Trophoblast cell (in vitro differentiated cells and primary cell): Measurements from ENCODE around the gene WSCD1.

Experiments used
- DNase-seq, 2 donors: peaks; one replicate each; pipeline ENCODE4 v3.0.0-alpha.2; 2016
- H2AFZ ChIP-seq: 2 replicates; pipeline ENCODE4 v1.6.1; 2013; ENCODE audit warnings: low read length, moderate library complexity, mild to moderate bottlenecking; ENCODE audit not compliant: insufficient read depth, poor library complexity
- H2AK5ac ChIP-seq: 2 replicates; pipeline ENCODE4 v1.6.1; 2013; ENCODE audit warnings: mild to moderate bottlenecking, low read length
- H2BK120ac ChIP-seq: 2 replicates; pipeline ENCODE4 v1.6.1; 2013; ENCODE audit warnings: low read length, mild to moderate bottlenecking, moderate library complexity; ENCODE audit not compliant: insufficient read depth, poor library complexity
- H2BK12ac ChIP-seq: 2 replicates; pipeline ENCODE4 v1.6.1; 2013; ENCODE audit warnings: mild to moderate bottlenecking, low read length, moderate library complexity
- H2BK5ac ChIP-seq: 2 replicates; pipeline ENCODE4 v1.6.1; 2013; ENCODE audit warnings: low read length, low read depth, moderate library complexity, mild to moderate bottlenecking; ENCODE audit not compliant: poor library complexity
- H3K14ac ChIP-seq: 2 replicates; pipeline ENCODE4 v1.6.1; 2013; ENCODE audit warnings: mild to moderate bottlenecking, low read length
- H3K18ac ChIP-seq: 2 replicates; pipeline ENCODE4 v1.6.1; 2013; ENCODE audit warnings: mild to moderate bottlenecking, low read length
- H3K23ac ChIP-seq: 2 replicates; pipeline ENCODE4 v1.6.1; 2013; ENCODE audit warnings: low read length
- H3K27ac ChIP-seq: 2 replicates; pipeline ENCODE4 v1.5.1; 2013; ENCODE audit warnings: low read depth, mild to moderate bottlenecking, inconsistent platforms, low read length, moderate library complexity
- H3K27me3 ChIP-seq: 2 replicates; pipeline ENCODE4 v1.6.1; 2013; ENCODE audit warnings: inconsistent platforms, mild to moderate bottlenecking, low read length, moderate library complexity; ENCODE audit not compliant: insufficient read depth
- H3K36me3 ChIP-seq, 2 experiments: 1 replicate in 1 of 2; 2 replicates in 1 of 2; pipeline ENCODE4 v1.6.1; 2013; ENCODE audit warnings: low read length in 2 of 2, mild to moderate bottlenecking in 2 of 2, moderate library complexity in 1 of 2; ENCODE audit not compliant: insufficient read depth in 2 of 2, control insufficient read depth in 1 of 2
- H3K4ac ChIP-seq: 2 replicates; pipeline ENCODE4 v1.6.1; 2013; ENCODE audit warnings: low read depth, mild to moderate bottlenecking, low read length, moderate library complexity
- H3K4me1 ChIP-seq, 2 experiments: 1 replicate in 1 of 2; 2 replicates in 1 of 2; pipeline ENCODE4 v1.6.1; 2013; ENCODE audit warnings: low read length in 2 of 2, mild to moderate bottlenecking in 2 of 2, moderate library complexity in 1 of 2; ENCODE audit not compliant: insufficient read depth in 2 of 2, control insufficient read depth in 1 of 2
- H3K4me2 ChIP-seq: 2 replicates; pipeline ENCODE4 v1.6.1; 2013; ENCODE audit warnings: inconsistent platforms, mild to moderate bottlenecking, low read length, moderate library complexity
- H3K4me3 ChIP-seq: 2 replicates; pipeline ENCODE4 v1.5.1; 2013; ENCODE audit warnings: mild to moderate bottlenecking, low read depth, low read length, inconsistent platforms
- H3K79me1 ChIP-seq: one replicate; pipeline ENCODE4 v1.6.1; 2013; ENCODE audit warnings: low read length
- H3K79me2 ChIP-seq: 2 replicates; pipeline ENCODE4 v1.6.1; 2013; ENCODE audit warnings: low read length, mild to moderate bottlenecking; ENCODE audit not compliant: control insufficient read depth, insufficient read depth, poor library complexity
- H3K9ac ChIP-seq: 2 replicates; pipeline ENCODE4 v1.6.1; 2013; ENCODE audit warnings: mild to moderate bottlenecking, low read length
- H3K9me3 ChIP-seq: 2 replicates; pipeline ENCODE4 v1.6.1; 2013; ENCODE audit warnings: low read depth, mild to moderate bottlenecking, control low read depth, inconsistent platforms, low read length; ENCODE audit not compliant: insufficient read depth
- H4K12ac ChIP-seq: 2 replicates; pipeline ENCODE4 v1.6.1; 2013; ENCODE audit warnings: low read depth, mild to moderate bottlenecking, low read length, moderate library complexity
- H4K8ac ChIP-seq: 2 replicates; pipeline ENCODE4 v1.6.1; 2013; ENCODE audit warnings: low read depth, mild to moderate bottlenecking, low read length, moderate library complexity
- H4K91ac ChIP-seq: one replicate; pipeline ENCODE4 v1.6.1; 2013; ENCODE audit warnings: low read depth, mild to moderate bottlenecking, low read length, moderate library complexity
- WGBS: extraction: QIAGEN DNeasy Blood & Tissue Kit; methylation state at CpG from one replicate; pipeline ENCODE4 v1.1.7; 2013; ENCODE audit warnings: missing lambda C conversion rate; ENCODE audit not compliant: insufficient read length, insufficient coverage; ENCODE audit errors: extremely low coverage; 5-methylcytosine and 5-hydroxymethylcytosine counted together

WSCD1 gene

GRCh38 chr17:6040504-6040903 lies 29.7 kb upstream of the WSCD1 start:
- DNase-seq, result no peak
- Histone ChIP-seq H4K8ac (no peak overlapping the region), H3K27ac (no peak overlapping the region), H3K14ac (no peak overlapping the region), H3K23ac (no peak overlapping the region), H3K4me1 (no peaks in the 10 kb centered on the region), H3K4ac (no peak overlapping the region), H3K9ac (no peak overlapping the region), H2BK120ac (no peak overlapping the region), H3K18ac (no peak overlapping the region), H2AFZ (no peak overlapping the region), H3K4me3 (no peak overlapping the region), H3K27me3 (no peaks in the 10 kb centered on the region), H3K79me1 (no peaks in the 10 kb centered on the region), H2BK5ac (no peak overlapping the region), H3K36me3 (no peaks in the 10 kb centered on the region), H3K4me2 (no peak overlapping the region), H4K91ac (no peak overlapping the region), H4K12ac (no peak overlapping the region), H3K9me3 (no peaks in the 10 kb centered on the region), H2BK12ac (no peak overlapping the region), H2AK5ac (no peak overlapping the region), H3K79me2 (no peaks in the 10 kb centered on the region)
- no CpG with 5 or more reads among the region's 13 CpGs for WGBS

GRCh38 chr17:6041246-6041645 lies 28.9 kb upstream of the WSCD1 start:
- H2BK12ac ChIP-seq, result no peak overlapping the region
- H3K4me3 ChIP-seq, result no peak overlapping the region
- H3K18ac ChIP-seq, result no peak overlapping the region
- no CpG with 5 or more reads among the region's 13 CpGs for WGBS
- no peak overlapping the region for H3K14ac ChIP-seq
- no peak overlapping the region for H2BK120ac ChIP-seq
- no peaks in the 10 kb centered on the region for H3K79me2 ChIP-seq
- no peak overlapping the region for H4K12ac ChIP-seq
- H3K79me1 ChIP-seq, result no peaks in the 10 kb centered on the region
- H2AFZ ChIP-seq, result no peak overlapping the region
- DNase-seq, result no peak
- no peaks in the 10 kb centered on the region for H3K36me3 ChIP-seq
- H4K91ac ChIP-seq, result no peak overlapping the region
- H3K23ac ChIP-seq, result no peak overlapping the region
- no peak overlapping the region for H2AK5ac ChIP-seq
- H2BK5ac ChIP-seq, result no peak overlapping the region
- H3K9ac ChIP-seq, result no peak overlapping the region
- no peaks in the 10 kb centered on the region for H3K27me3 ChIP-seq
- no peak overlapping the region for H4K8ac ChIP-seq
- H3K9me3 ChIP-seq, result no peaks in the 10 kb centered on the region
- no peak overlapping the region for H3K4me2 ChIP-seq
- no peak overlapping the region for H3K27ac ChIP-seq
- no peak overlapping the region for H3K4ac ChIP-seq
- no peaks in the 10 kb centered on the region for H3K4me1 ChIP-seq

GRCh38 chr17:6043405-6043804 lies 26.8 kb upstream of the WSCD1 start:
- no peak overlapping the region for H3K4me3 ChIP-seq
- no peak overlapping the region for H2AK5ac ChIP-seq
- H4K91ac ChIP-seq, result no peak overlapping the region
- H3K79me1 ChIP-seq, result no peaks in the 10 kb centered on the region
- H3K9me3 ChIP-seq, result no peaks in the 10 kb centered on the region
- no peak overlapping the region for H3K27ac ChIP-seq
- H4K8ac ChIP-seq, result no peak overlapping the region
- H3K79me2 ChIP-seq, result no peaks in the 10 kb centered on the region
- DNase-seq, result no peak
- H3K4me2 ChIP-seq, result no peak overlapping the region
- H3K4me1 ChIP-seq, result no peaks in the 10 kb centered on the region
- no peaks in the 10 kb centered on the region for H3K36me3 ChIP-seq
- no peak overlapping the region for H3K14ac ChIP-seq
- H3K23ac ChIP-seq, result no peak overlapping the region
- H3K18ac ChIP-seq, result no peak overlapping the region
- H2BK12ac ChIP-seq, result no peak overlapping the region
- H3K4ac ChIP-seq, result no peak overlapping the region
- H2BK120ac ChIP-seq, result no peak overlapping the region
- no peak overlapping the region for H3K9ac ChIP-seq
- H3K27me3 ChIP-seq, result no peaks in the 10 kb centered on the region
- no peak overlapping the region for H4K12ac ChIP-seq
- WGBS, result no CpG with 5 or more reads among the region's 2 CpGs
- no peak overlapping the region for H2AFZ ChIP-seq
- H2BK5ac ChIP-seq, result no peak overlapping the region

- H2AFZ ChIP-seq, result no peak overlapping the region
- no peak overlapping the region for H3K27ac ChIP-seq
- WGBS, result no CpG with 5 or more reads among the region's 6 CpGs
- H3K79me2 ChIP-seq, result no peaks in the 10 kb centered on the region
- no peaks in the 10 kb centered on the region for H3K36me3 ChIP-seq
- H3K9ac ChIP-seq, result no peak overlapping the region
- H4K12ac ChIP-seq, result no peak overlapping the region
- no peak overlapping the region for H3K4me3 ChIP-seq
- H3K9me3 ChIP-seq, result no peaks in the 10 kb centered on the region
- H3K27me3 ChIP-seq, result no peaks in the 10 kb centered on the region
- no peak overlapping the region for H3K23ac ChIP-seq
- H2BK12ac ChIP-seq, result no peak overlapping the region
- H2AK5ac ChIP-seq, result no peak overlapping the region
- no peak overlapping the region for H2BK5ac ChIP-seq
- no peaks in the 10 kb centered on the region for H3K79me1 ChIP-seq
- H3K4me2 ChIP-seq, result no peak overlapping the region
- H3K4me1 ChIP-seq, result no peaks in the 10 kb centered on the region
- H2BK120ac ChIP-seq, result no peak overlapping the region
- no peak overlapping the region for H4K91ac ChIP-seq
- DNase-seq, result no peak
- H3K14ac ChIP-seq, result no peak overlapping the region
- H3K4ac ChIP-seq, result no peak overlapping the region
- no peak overlapping the region for H4K8ac ChIP-seq
- no peak overlapping the region for H3K18ac ChIP-seq
Observed at GRCh38 chr17:6044261-6044660, 25.9 kb upstream of the WSCD1 start.
